Stimulated activated CD4-positive, alpha-beta T cell treated with anti-CD3 and anti-CD28 coated beads, TNF-alpha, amount 100 ng/mL, for 4 hours (primary cell): Measurements from ENCODE around the gene PAQR9.

ENCODE experiments used
- DNase-seq, 3 experiments: peaks; one replicate each; pipeline ENCODE4 v3.0.0-alpha.2; 2020; ENCODE audit warnings: low read depth in 3 of 3

The PAQR9 gene

DNA sequence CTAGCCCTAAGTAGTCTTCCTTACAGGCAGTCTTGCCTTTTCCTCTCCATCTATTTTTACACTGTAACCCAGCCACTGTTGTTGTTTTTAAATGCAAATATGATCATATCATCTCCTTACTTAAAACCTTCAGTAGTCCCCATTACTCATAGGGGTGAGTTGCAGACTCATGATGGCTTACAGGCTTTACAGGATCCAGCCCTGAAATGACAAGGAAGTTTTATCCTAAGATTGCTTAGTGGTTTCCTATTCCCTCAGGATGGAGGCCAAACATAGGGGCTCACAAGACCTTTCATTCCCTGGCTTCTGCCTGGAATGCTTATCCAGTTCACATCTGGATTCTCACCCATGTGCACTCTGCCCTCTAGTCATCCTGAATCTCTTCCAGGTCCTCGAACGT is 46.9 kb downstream of the PAQR9 start:
- DNase-seq: no peak

- DNase-seq: no peak
Observed at GRCh38 chr3:142915636-142916035, 47.8 kb downstream of the PAQR9 start.

DNA sequence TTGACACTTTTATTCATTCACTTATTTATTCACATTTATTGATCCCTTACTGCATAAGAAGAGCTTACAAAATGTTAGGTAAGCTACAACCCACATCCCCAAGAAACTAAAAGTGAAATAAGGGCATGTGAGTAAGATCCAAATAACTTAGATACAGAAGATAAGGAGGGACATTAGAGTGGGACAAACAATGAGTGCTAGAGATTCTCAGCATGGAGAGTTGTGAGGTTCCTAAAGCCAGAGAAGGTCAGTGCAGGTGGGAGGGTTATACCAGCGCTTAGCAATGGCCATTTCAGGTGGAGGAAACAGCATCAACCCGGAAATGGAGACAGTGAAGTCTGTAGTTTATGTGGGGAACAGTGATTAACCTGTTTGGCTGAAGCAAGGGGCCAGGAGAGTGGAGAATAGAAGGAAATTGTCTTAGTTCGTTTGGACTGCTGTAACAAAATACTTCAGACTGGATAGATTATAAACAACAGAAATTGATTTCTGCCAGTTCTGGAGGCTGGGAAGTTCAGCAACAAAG is 49.1 kb downstream of the PAQR9 start:
- DNase-seq: no peak

DNA sequence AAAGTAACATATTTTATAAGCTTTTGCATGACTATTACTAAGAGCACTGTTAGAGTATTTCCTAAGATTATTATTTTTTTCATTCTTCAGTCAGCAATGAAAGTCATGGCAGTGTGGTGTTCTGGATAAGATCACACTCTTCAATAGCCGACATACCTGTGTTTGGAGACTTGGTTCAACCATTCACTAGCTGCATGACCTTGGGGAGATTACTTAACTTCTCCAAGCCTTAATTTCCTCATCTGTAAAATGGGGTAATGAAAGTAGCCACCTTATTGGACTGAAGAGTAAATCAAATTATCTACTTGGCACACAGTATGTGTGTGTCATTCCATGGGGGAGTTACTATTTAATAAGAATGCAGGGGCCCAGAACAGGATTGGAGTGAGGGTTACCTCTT is 50.0 kb downstream of the PAQR9 start:
- DNase-seq: no peak

- no peak for DNase-seq
Observed at GRCh38 chr3:142912402-142913172, 50.9 kb downstream of the PAQR9 start.
